A549 (cell line): ENCODE results near the gene NDUFS4.
"Not testable (repeated sequence)": the region's sequence is repeated elsewhere in the genome, so short reads cannot be mapped to it uniquely, and the experiment has no call there.

Experiments used
- CHD2 ChIP-seq: fragments of 150-350 bp; IDR thresholded peaks from 2 replicates; pipeline ENCODE4 v1.6.1; 2014; ENCODE audit warnings: low read length; ENCODE audit not compliant: partially characterized antibody
- EP300 ChIP-seq, 2 experiments: fragments of >200 bp; sonication (Bioruptor Twin); formaldehyde crosslinking; IDR thresholded peaks; 2 replicates in 1 of 2; 3 replicates in 1 of 2; pipeline ENCODE4 v1.6.1; 2016 to 2017
- FOSB ChIP-seq: fragments of 250-450 bp; sonication (Bioruptor Pico); IDR thresholded peaks from 2 replicates; pipeline ENCODE4 v1.5.0; 2020; ENCODE audit warnings: mild to moderate bottlenecking, moderate library complexity
- MAFK ChIP-seq: fragments of 450-650 bp; IDR thresholded peaks from 2 replicates; pipeline ENCODE4 v1.6.1; 2014; ENCODE audit not compliant: partially characterized antibody
- MAZ ChIP-seq: fragments of 150-350 bp; IDR thresholded peaks from 2 replicates; pipeline ENCODE4 v1.6.1; 2014; ENCODE audit warnings: antibody characterized with exemption, low read depth, low read length, borderline replicate concordance
- POLR2A ChIP-seq: IDR thresholded peaks from 2 replicates; pipeline ENCODE4 v1.6.1; 2012; ENCODE audit warnings: mild to moderate bottlenecking, low read length
- RAD21 ChIP-seq, 2 experiments: fragments of >200 bp in 1 of 2; sonication (Bioruptor Twin) in 1 of 2; formaldehyde crosslinking in 1 of 2; IDR thresholded peaks in 1 of 2; conservative IDR thresholded peaks in 1 of 2; 2 replicates in 1 of 2; 3 replicates in 1 of 2; pipeline ENCODE4 v1.6.1; 2012 to 2018; ENCODE audit warnings: inconsistent platforms in 1 of 2
- SMC3 ChIP-seq: fragments of >200 bp; sonication (Bioruptor Twin); formaldehyde crosslinking; IDR thresholded peaks from 3 replicates; pipeline ENCODE4 v1.6.1; 2018; ENCODE audit warnings: inconsistent platforms
- TF ChIP-seq, protein P1 (sequence below): IDR thresholded peaks from 2 replicates; pipeline ENCODE4 v1.6.1; 2012
- TF ChIP-seq, protein P2 (sequence below): fragments of >200 bp; sonication (Bioruptor Twin); formaldehyde crosslinking; IDR thresholded peaks from 3 replicates; pipeline ENCODE4 v1.5.1; 2016
- TF ChIP-seq, protein P3 (sequence below): fragments of 200-600 bp; sonication (generic); IDR thresholded peaks from 2 replicates; pipeline ENCODE4 v1.6.1; 2016; ENCODE audit warnings: antibody characterized with exemption, mild to moderate bottlenecking, moderate library complexity
- TF ChIP-seq, protein P4 (sequence below): fragments of 250-450 bp; sonication (Bioruptor Pico); IDR thresholded peaks from 2 replicates; pipeline ENCODE4 v1.5.0; 2021; ENCODE audit warnings: mild to moderate bottlenecking, moderate library complexity, borderline replicate concordance
- TF ChIP-seq, protein P5 (sequence below): IDR thresholded peaks from 2 replicates; pipeline ENCODE4 v1.6.1; 2012

DNA sequence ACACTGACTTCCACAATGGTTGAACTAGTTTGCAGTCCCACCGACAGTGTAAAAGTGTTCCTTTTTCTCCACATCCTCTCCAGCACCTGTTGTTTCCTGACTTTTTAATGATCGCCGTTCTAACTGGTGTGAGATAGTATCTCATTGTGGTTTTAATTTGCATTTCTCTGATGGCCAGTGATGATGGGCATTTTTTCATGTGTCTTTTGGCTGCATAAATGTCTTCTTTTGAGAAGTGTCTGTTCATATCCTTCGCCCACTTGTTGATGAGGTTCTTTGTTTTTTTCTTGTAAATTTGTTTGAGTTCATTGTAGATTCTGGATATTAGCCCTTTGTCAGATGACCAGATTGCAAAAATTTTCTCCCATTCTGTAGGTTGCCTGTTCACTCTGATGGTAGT, 100.1 kb downstream of the NDUFS4 start:
- TF ChIP-seq, protein P1, sequence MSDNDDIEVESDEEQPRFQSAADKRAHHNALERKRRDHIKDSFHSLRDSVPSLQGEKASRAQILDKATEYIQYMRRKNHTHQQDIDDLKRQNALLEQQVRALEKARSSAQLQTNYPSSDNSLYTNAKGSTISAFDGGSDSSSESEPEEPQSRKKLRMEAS = not testable (repeated sequence)
- TF ChIP-seq, protein P2, sequence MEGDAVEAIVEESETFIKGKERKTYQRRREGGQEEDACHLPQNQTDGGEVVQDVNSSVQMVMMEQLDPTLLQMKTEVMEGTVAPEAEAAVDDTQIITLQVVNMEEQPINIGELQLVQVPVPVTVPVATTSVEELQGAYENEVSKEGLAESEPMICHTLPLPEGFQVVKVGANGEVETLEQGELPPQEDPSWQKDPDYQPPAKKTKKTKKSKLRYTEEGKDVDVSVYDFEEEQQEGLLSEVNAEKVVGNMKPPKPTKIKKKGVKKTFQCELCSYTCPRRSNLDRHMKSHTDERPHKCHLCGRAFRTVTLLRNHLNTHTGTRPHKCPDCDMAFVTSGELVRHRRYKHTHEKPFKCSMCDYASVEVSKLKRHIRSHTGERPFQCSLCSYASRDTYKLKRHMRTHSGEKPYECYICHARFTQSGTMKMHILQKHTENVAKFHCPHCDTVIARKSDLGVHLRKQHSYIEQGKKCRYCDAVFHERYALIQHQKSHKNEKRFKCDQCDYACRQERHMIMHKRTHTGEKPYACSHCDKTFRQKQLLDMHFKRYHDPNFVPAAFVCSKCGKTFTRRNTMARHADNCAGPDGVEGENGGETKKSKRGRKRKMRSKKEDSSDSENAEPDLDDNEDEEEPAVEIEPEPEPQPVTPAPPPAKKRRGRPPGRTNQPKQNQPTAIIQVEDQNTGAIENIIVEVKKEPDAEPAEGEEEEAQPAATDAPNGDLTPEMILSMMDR = not testable (repeated sequence)
- TF ChIP-seq SMC3; POLR2A; MAFK; FOSB (CRISPR knock-in tag); MAZ; CHD2; RAD21 (conservative IDR thresholded peaks at IDR 0.05 in 1 of 2, IDR thresholded peaks at IDR 0.05 in 1 of 2); EP300 (IDR thresholded peaks at IDR 0.05): not testable (repeated sequence)
- TF ChIP-seq, protein P3, sequence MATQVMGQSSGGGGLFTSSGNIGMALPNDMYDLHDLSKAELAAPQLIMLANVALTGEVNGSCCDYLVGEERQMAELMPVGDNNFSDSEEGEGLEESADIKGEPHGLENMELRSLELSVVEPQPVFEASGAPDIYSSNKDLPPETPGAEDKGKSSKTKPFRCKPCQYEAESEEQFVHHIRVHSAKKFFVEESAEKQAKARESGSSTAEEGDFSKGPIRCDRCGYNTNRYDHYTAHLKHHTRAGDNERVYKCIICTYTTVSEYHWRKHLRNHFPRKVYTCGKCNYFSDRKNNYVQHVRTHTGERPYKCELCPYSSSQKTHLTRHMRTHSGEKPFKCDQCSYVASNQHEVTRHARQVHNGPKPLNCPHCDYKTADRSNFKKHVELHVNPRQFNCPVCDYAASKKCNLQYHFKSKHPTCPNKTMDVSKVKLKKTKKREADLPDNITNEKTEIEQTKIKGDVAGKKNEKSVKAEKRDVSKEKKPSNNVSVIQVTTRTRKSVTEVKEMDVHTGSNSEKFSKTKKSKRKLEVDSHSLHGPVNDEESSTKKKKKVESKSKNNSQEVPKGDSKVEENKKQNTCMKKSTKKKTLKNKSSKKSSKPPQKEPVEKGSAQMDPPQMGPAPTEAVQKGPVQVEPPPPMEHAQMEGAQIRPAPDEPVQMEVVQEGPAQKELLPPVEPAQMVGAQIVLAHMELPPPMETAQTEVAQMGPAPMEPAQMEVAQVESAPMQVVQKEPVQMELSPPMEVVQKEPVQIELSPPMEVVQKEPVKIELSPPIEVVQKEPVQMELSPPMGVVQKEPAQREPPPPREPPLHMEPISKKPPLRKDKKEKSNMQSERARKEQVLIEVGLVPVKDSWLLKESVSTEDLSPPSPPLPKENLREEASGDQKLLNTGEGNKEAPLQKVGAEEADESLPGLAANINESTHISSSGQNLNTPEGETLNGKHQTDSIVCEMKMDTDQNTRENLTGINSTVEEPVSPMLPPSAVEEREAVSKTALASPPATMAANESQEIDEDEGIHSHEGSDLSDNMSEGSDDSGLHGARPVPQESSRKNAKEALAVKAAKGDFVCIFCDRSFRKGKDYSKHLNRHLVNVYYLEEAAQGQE = not testable (repeated sequence)
- TF ChIP-seq, protein P4, sequence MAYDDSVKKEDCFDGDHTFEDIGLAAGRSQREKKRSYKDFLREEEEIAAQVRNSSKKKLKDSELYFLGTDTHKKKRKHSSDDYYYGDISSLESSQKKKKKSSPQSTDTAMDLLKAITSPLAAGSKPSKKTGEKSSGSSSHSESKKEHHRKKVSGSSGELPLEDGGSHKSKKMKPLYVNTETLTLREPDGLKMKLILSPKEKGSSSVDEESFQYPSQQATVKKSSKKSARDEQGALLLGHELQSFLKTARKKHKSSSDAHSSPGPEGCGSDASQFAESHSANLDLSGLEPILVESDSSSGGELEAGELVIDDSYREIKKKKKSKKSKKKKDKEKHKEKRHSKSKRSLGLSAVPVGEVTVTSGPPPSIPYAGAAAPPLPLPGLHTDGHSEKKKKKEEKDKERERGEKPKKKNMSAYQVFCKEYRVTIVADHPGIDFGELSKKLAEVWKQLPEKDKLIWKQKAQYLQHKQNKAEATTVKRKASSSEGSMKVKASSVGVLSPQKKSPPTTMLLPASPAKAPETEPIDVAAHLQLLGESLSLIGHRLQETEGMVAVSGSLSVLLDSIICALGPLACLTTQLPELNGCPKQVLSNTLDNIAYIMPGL (CRISPR knock-in tag) = not testable (repeated sequence)
- TF ChIP-seq, protein P5, sequence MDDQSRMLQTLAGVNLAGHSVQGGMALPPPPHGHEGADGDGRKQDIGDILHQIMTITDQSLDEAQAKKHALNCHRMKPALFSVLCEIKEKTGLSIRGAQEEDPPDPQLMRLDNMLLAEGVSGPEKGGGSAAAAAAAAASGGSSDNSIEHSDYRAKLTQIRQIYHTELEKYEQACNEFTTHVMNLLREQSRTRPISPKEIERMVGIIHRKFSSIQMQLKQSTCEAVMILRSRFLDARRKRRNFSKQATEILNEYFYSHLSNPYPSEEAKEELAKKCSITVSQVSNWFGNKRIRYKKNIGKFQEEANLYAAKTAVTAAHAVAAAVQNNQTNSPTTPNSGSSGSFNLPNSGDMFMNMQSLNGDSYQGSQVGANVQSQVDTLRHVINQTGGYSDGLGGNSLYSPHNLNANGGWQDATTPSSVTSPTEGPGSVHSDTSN = not testable (repeated sequence)
